MCF 10A (cell line): ENCODE measurements around the gene ANP32B. TPM values are rescaled to one million over a fixed set of nuclear protein-coding genes. Genes with fewer than 3 reads are reported as not detected.

ENCODE experiments used
- BruUV-seq: library from RNA; stranded (reverse); fragments of 400-500 nt; replicated peaks from 2 replicates; lab custom pipeline; 2021; lab: Mats Ljungman, UMichigan
- CTCF ChIA-PET: fragments of 300-600 bp; sonication (Branson Sonifier 250); formaldehyde crosslinking; extraction: SDS; loops from one replicate; lab custom pipeline; 2021; ENCODE audit warnings: antibody characterized with exemption, inconsistent platforms; lab: Yijun Ruan, JAX
- POLR2A ChIA-PET: fragments of 300-600, 350-650 bp; sonication (Branson Sonifier 250); formaldehyde crosslinking; extraction: SDS; loops from one replicate; lab custom pipeline; 2020; ENCODE audit warnings: antibody characterized with exemption, inconsistent platforms; lab: Yijun Ruan, JAX
- DNase-seq: peaks from one replicate; pipeline ENCODE4 v3.0.0-alpha.2; 2018; ENCODE audit not compliant: unreplicated experiment
- H3K27ac Mint-ChIP-seq: one replicate; pipeline ENCODE4 v1.8.0; 2022; ENCODE audit warnings: mild to moderate bottlenecking, low read depth, mixed read lengths; ENCODE audit not compliant: unreplicated experiment
- H3K27me3 Mint-ChIP-seq: one replicate; pipeline ENCODE4 v1.8.0; 2022; ENCODE audit warnings: mixed read lengths; ENCODE audit not compliant: insufficient read depth, unreplicated experiment
- H3K36me3 Mint-ChIP-seq: one replicate; pipeline ENCODE4 v1.8.0; 2022; ENCODE audit warnings: mild to moderate bottlenecking, moderate library complexity, mixed read lengths; ENCODE audit not compliant: insufficient read depth, unreplicated experiment
- H3K4me1 Mint-ChIP-seq: one replicate; pipeline ENCODE4 v1.8.0; 2022; ENCODE audit warnings: mixed read lengths; ENCODE audit not compliant: insufficient read depth, unreplicated experiment
- H3K4me3 Mint-ChIP-seq: one replicate; pipeline ENCODE4 v1.8.0; 2022; ENCODE audit warnings: mild to moderate bottlenecking, moderate library complexity, mixed read lengths; ENCODE audit not compliant: unreplicated experiment
- H3K9me3 Mint-ChIP-seq: one replicate; pipeline ENCODE4 v1.8.0; 2022; ENCODE audit warnings: mixed read lengths; ENCODE audit not compliant: unreplicated experiment
- CTCF ChIP-seq: fragments of 200-600 bp; IDR thresholded peaks from one replicate; pipeline ENCODE4 v1.8.0; 2022; ENCODE audit warnings: antibody characterized with exemption, mild to moderate bottlenecking; ENCODE audit not compliant: unreplicated experiment
- intact Hi-C: fragments of 100-400 bp; cut with micrococcal nuclease; formaldehyde crosslinking; loops from 2 replicates; pipeline ENCODE4 v1.14.1; 2022
- total RNA-seq: library from RNA; stranded (reverse); gene quantifications from 2 replicates; pipeline ENCODE4 v1.2.3, GENCODE V29; 2022

ANP32B gene
- total RNA-seq, 1 experiment from 2014 or later: 245 TPM

- DNase-seq: no peak
- CTCF ChIA-PET: interaction anchor here (0.6 to 0.8 kb wide), 5 partner anchors 8 to 1590 kb away, joined by 3 read pairs; no protein-coding TSS in a partner anchor
- BruUV-seq: no TSS peak
- H3K4me1 Mint-ChIP-seq: peaks cover 17% of the 10 kb centered on the region
- TF ChIP-seq CTCF: no peak
- no peak overlapping the region for H3K27ac Mint-ChIP-seq
- H3K4me3 Mint-ChIP-seq: no peak overlapping the region
- intact Hi-C loops: no loop called here
- POLR2A ChIA-PET: interaction anchor here (0.7 to 1.4 kb wide), 5 partner anchors 13 to 47 kb away, joined by 3 read pairs; partner anchors contain the start of gene NANS
- H3K9me3 Mint-ChIP-seq: no peaks in the 10 kb centered on the region
- peaks cover 6% of the 10 kb centered on the region for H3K36me3 Mint-ChIP-seq
- H3K27me3 Mint-ChIP-seq: no peaks in the 10 kb centered on the region
Observed at GRCh38 chr9:98031935-98032334, 48.8 kb downstream of the ANP32B start.

DNA sequence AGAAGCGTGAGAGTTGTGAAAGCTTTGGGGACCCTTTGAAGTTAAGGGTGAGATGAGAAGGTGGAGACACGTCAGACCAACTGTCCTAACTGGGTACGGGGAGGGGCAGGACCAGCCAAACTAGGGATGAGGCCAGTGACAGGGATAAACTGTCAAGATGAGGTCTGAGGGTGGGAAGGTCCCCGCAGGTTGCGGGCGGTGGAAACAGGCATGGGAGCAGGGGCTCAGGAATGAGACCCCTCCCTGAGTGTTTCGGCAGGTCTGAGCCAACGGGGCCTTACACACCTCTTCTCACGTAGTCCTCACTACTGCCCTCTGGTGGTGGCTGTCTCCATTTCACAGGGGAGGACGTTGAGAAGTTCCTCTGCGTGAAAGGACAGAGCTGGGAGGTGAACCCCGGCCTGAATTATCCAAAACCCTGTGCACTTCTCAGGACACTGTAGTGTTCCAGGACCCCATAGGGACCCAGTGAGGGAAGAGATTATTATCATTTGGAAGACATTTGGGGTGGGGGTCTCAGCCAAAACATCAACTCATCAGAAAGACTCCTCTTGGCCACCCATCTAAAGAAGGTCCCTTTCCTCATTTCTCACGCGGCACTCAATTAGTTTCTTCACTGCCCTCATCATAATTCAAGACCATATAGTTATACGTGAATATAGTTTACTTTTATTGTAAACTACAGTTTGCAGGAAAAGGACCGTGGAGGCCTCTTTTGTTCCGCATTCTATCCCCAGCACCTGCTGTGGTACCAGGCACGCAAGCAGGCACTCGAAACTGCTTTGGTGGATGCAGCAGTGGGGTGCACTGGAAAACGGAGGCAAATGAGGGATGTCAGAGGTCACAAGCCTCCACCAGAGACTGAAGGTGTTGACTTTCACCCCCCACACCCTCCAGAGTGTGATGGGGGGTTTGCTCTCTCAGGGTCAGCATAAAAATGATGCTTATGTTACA is 51.7 kb downstream of the ANP32B start:
- BruUV-seq: no TSS peak
- Mint-ChIP-seq H3K4me3 (peak overlapping the region; percentile 24), H3K27ac (no peak overlapping the region), H3K4me1 (peaks cover 24% of the 10 kb centered on the region), H3K36me3 (peaks cover 4% of the 10 kb centered on the region), H3K27me3 (no peaks in the 10 kb centered on the region), H3K9me3 (no peaks in the 10 kb centered on the region)
- intact Hi-C loops: no loop called here
- peak; percentile 86 for DNase-seq
- CTCF ChIA-PET: interaction anchor here (0.5 to 2.0 kb wide), 12 partner anchors 9 to 359 kb away, joined by 3 to 6 read pairs (median 3); no protein-coding TSS in a partner anchor
- peak; percentile 75 for TF ChIP-seq CTCF
- POLR2A ChIA-PET: no interaction called here

DNA sequence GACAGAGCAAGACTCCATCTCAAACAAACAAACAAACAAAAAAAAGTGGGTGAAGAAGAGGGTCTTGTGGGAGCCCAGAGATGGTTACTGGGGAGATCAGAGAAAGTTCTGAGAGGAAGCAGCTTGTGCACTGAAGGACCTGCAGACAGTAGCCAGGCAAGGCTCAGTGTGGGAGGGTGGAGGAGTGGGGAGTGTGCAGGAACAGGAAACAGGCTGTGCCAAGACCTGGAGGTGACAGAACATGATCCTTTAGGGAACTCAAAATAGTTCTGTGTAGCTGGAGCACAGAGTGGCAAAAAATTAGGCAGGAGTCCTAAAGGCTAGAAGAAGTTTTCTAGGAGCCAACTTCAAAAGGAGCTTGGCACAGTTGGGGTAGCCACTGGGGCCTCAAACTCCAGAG is 54.2 kb downstream of the ANP32B start:
- POLR2A ChIA-PET: interaction anchor here (1.8 kb wide), 1 partner anchor 19 kb away, joined by 6 read pairs; the partner anchor contains the start of gene NANS
- Mint-ChIP-seq H3K9me3 (no peaks in the 10 kb centered on the region), H3K27me3 (no peaks in the 10 kb centered on the region), H3K4me3 (no peak overlapping the region), H3K27ac (no peak overlapping the region), H3K36me3 (no peaks in the 10 kb centered on the region), H3K4me1 (peaks cover 24% of the 10 kb centered on the region)
- CTCF ChIA-PET: interaction anchor here (0.7 to 1.5 kb wide), 3 partner anchors 8 to 37 kb away, joined by 3 to 4 read pairs (median 4); no protein-coding TSS in a partner anchor
- intact Hi-C loops: no loop called here
- DNase-seq: peak; percentile 26
- BruUV-seq: no TSS peak
- TF ChIP-seq CTCF: no peak

GRCh38 chr9:98038958-98039357 is 55.8 kb downstream of the ANP32B start:
- intact Hi-C loops: no loop called here
- H3K9me3 Mint-ChIP-seq: no peaks in the 10 kb centered on the region

More at GRCh38 chr9:98038958-98039357, 55.8 kb downstream of the ANP32B start:
- Mint-ChIP-seq H3K27me3 (no peaks in the 10 kb centered on the region), H3K36me3 (no peaks in the 10 kb centered on the region), H3K27ac (no peak overlapping the region), H3K4me1 (peaks cover 24% of the 10 kb centered on the region), H3K4me3 (no peak overlapping the region)
- no peak for DNase-seq
- ChIA-PET CTCF (interaction anchor here (0.9 kb wide), 1 partner anchor 17 kb away, joined by 3 read pairs; the partner anchor contains the start of gene NANS), POLR2A (interaction anchor here (0.7 to 1.8 kb wide), 2 partner anchors 17 to 33 kb away, joined by 3 to 6 read pairs; partner anchors contain the start of gene NANS)
- no TSS peak for BruUV-seq
- TF ChIP-seq CTCF: no peak
